IMR-90 (cell line): ENCODE results near the gene CDC42EP1.

Experiments
- CEBPB ChIP-seq: IDR thresholded peaks from 2 replicates; pipeline ENCODE4 v1.6.1; 2012; ENCODE audit warnings: low read depth, low read length, improper control_type of control experiment
- CHD1 ChIP-seq: IDR thresholded peaks from 2 replicates; pipeline ENCODE4 v1.6.1; 2012; ENCODE audit warnings: low read depth, low read length, improper control_type of control experiment
- CTCF ChIP-seq: conservative IDR thresholded peaks from 2 replicates; pipeline ENCODE4 v1.5.1; 2012; ENCODE audit warnings: mild to moderate bottlenecking, low read depth, low read length, improper control_type of control experiment
- MAFK ChIP-seq: IDR thresholded peaks from 2 replicates; pipeline ENCODE4 v1.6.1; 2012; ENCODE audit warnings: low read depth, low read length, improper control_type of control experiment
- MXI1 ChIP-seq: IDR thresholded peaks from 2 replicates; pipeline ENCODE4 v1.6.1; 2012; ENCODE audit warnings: low read depth, mild to moderate bottlenecking, low read length, moderate library complexity, borderline replicate concordance
- RAD21 ChIP-seq: IDR thresholded peaks from 2 replicates; pipeline ENCODE4 v1.6.1; 2012; ENCODE audit warnings: low read length, improper control_type of control experiment

- no peak for TF ChIP-seq RAD21
- no peak for TF ChIP-seq CTCF
- TF ChIP-seq MAFK, result no peak
- no peak for TF ChIP-seq MXI1
- no peak for TF ChIP-seq CHD1
- no peak for TF ChIP-seq CEBPB
Observed at GRCh38 chr22:37558815-37559214, 1.5 kb upstream of the CDC42EP1 start.
